T-helper 1 cell treated with Interleukin-12 subunit alpha and Interleukin-12 subunit beta and Interleukin-4 antibody, amounts not matched to agents 30 μg/mL and 1 μg/mL, for 36 hours (primary cell): ENCODE measurements around the gene CCNL2.
"Not testable (repeated sequence)": the region's sequence is repeated elsewhere in the genome, so short reads cannot be mapped to it uniquely, and the experiment has no call there.

Source experiments
- H3K27ac Mint-ChIP-seq: one replicate; pipeline ENCODE4 v1.8.0; 2021; ENCODE audit warnings: mild to moderate bottlenecking, mixed read lengths
- H3K27me3 Mint-ChIP-seq: one replicate; pipeline ENCODE4 v1.8.0; 2021; ENCODE audit warnings: low read depth, mixed read lengths
- H3K36me3 Mint-ChIP-seq: one replicate; pipeline ENCODE4 v1.8.0; 2021; ENCODE audit warnings: low read depth, mixed read lengths
- H3K4me1 Mint-ChIP-seq: one replicate; pipeline ENCODE4 v1.8.0; 2021; ENCODE audit warnings: low read depth, mixed read lengths
- H3K4me3 Mint-ChIP-seq: one replicate; pipeline ENCODE4 v1.8.0; 2021; ENCODE audit warnings: mild to moderate bottlenecking, moderate library complexity, mixed read lengths
- H3K9me3 Mint-ChIP-seq: one replicate; pipeline ENCODE4 v1.8.0; 2021; ENCODE audit warnings: mixed read lengths

CCNL2 gene

DNA sequence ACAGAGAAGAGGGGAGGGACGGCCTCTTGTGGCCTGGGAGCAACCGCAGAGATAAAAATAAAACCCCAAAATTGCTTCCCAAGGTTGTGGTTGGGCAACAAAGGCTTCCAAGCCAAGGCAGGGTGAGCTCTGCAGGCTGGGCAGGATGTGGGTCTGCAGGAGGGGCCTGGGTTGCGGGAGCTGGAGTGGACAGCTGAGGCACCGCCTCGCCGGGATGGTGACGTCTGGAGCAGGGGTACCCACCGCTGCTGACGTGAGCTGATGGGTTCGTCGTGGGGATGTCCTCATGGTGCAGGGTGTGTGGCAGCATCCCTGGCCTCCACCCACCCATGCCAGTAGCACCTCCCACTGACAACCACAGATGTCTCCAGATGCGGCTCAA lies 27.8 kb downstream of the CCNL2 start:
- Mint-ChIP-seq H3K27ac (peak overlapping the region; percentile 69), H3K27me3 (no peaks in the 10 kb centered on the region), H3K36me3 (peaks cover 4% of the 10 kb centered on the region), H3K4me1 (peaks cover 7% of the 10 kb centered on the region), H3K4me3 (peak overlapping the region; percentile 35), H3K9me3 (no peaks in the 10 kb centered on the region)

DNA sequence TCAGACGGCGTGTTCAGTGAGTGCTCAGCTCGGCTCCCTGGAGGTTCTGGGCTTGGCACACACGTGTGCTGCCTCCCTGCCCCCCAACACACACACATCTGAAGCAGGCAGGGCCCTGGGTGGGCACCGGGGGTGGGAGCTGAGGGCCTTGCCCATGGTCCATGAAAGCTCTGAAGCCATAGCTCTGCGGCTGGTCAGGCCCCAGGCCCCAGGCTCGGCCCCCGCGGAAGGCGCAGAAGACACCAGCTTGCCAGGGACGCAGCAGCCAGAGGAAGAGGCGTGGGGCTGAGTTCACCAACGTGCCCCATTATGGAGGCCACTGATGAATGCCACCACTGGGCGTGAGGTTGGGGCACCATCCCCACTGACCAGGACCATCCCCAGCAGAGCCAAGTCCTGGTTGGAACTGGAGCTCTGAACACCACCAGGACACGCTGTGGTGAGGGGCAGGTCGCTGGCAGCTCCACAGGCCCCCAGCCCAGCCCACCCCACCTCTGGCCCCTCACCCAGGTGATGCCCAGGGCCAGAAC lies 28.3 kb downstream of the CCNL2 start:
- Mint-ChIP-seq H3K36me3 (peaks cover 4% of the 10 kb centered on the region), H3K27ac (peak overlapping the region; percentile 69), H3K27me3 (no peaks in the 10 kb centered on the region), H3K4me1 (peaks cover 7% of the 10 kb centered on the region), H3K9me3 (no peaks in the 10 kb centered on the region), H3K4me3 (peak overlapping the region; percentile 35)

DNA sequence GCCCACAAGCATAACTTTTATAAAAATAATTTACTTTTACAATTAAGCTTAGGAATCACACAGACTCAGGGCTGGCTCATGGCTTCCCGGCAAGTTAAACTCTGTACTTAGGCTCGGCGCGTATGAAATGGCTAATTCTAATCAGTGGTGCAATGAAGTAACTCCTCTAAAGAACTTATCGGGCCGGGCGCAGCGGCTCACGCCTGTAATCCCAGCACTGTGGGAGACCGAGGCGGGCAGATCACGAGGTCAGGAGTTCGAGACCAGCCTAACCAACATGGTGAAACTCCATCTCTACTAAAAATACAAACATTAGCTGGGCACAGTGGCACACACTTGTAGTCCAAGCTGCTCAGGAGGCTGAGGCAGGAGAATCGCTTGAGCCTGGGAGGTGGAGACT lies 29.0 kb downstream of the CCNL2 start:
- not testable (repeated sequence) for H3K27me3 Mint-ChIP-seq, H3K9me3 Mint-ChIP-seq, H3K27ac Mint-ChIP-seq, H3K36me3 Mint-ChIP-seq, H3K4me1 Mint-ChIP-seq
- peak overlapping the region; percentile 39 for H3K4me3 Mint-ChIP-seq

DNA sequence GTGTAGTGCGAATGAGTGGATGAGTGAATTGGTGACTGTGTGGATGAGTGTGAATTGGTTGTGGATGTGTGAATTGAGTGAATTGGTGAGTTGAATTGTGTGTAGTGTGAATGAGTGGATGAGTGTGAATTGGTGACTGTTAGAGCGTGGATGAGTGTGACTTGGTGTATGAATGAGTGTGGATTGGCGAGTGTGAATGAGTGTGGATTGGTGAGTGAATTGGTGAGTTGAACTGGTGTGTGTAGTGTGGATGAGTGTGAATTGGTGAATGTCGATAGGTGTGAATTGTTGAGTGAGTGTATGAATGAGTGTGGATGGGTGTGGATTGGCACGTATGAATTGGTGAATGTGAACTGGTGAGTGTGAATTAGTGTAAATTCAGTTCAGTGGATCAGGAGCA lies 31.8 kb downstream of the CCNL2 start:
- Mint-ChIP-seq H3K36me3 (no peaks in the 10 kb centered on the region), H3K4me3 (no peak overlapping the region)

DNA sequence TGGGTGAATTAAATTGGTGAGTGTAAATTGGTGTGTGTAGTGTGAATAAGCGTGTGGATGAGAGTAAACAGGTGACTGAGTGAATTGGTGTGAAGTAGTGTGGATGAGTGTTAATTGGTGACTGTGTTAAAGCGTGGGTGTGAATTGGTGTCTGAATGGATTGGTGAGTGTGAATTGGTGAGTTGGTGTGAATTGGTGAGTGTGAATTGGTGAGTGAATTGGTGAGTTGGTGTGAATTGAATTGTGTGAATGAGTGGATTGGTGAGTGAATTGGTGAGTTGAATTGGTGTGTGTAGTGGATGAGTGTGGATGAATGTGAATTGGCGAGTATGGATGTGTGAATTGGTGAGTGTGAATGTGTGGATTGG lies 32.5 kb downstream of the CCNL2 start:
- H3K36me3 Mint-ChIP-seq: no peaks in the 10 kb centered on the region
- no peak overlapping the region for H3K4me3 Mint-ChIP-seq
- no peaks in the 10 kb centered on the region for H3K9me3 Mint-ChIP-seq
- H3K4me1 Mint-ChIP-seq: peaks cover 3% of the 10 kb centered on the region
- no peak overlapping the region for H3K27ac Mint-ChIP-seq
- peaks cover 5% of the 10 kb centered on the region for H3K27me3 Mint-ChIP-seq

More for the DNA sequence above, 31.8 kb downstream of the CCNL2 start:
- peaks cover 5% of the 10 kb centered on the region for H3K4me1 Mint-ChIP-seq
- no peak overlapping the region for H3K27ac Mint-ChIP-seq
- H3K27me3 Mint-ChIP-seq: no peaks in the 10 kb centered on the region
- H3K9me3 Mint-ChIP-seq: no peaks in the 10 kb centered on the region

DNA sequence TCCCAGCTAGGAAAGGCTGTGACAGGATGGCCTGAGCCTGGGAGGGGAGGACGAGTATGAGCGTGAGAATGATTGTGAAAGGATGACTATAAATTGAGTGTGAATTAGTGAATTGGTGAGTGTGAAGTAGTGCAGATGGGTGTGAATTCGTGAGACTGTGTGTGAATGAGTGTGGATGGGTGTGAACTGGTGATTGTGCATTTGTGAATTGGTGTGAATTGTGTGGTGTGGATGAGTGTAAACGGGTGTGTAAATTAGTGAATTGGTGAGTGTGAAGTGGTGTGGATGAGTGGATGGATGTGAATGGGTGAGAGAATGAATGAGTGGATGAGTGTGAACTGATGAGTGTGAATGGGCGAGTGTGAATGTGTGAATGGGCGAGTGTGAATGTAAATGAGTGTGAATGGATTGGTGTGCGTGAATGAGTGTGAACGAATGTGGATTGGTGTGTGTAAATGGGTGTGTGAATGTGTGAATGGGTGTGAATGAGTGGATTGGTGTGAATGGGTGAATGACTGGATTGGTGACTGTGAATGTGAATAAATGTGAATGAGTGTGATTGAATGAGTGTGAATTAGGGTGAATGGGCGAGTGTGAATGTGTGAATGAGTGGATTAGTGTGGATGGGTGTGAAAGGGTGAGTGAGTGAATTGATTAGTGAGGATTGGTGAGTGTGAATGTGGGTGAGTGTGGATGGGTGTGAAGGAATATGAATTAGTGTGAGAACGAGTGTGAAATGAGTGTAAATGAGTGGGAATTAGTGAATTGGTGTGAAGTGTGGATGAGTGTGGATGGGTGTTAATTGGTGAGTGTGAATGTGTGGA lies 33.0 kb downstream of the CCNL2 start:
- Mint-ChIP-seq H3K27ac (no peak overlapping the region), H3K4me1 (no peaks in the 10 kb centered on the region), H3K36me3 (no peaks in the 10 kb centered on the region), H3K27me3 (peaks cover 5% of the 10 kb centered on the region), H3K4me3 (no peak overlapping the region), H3K9me3 (no peaks in the 10 kb centered on the region)

DNA sequence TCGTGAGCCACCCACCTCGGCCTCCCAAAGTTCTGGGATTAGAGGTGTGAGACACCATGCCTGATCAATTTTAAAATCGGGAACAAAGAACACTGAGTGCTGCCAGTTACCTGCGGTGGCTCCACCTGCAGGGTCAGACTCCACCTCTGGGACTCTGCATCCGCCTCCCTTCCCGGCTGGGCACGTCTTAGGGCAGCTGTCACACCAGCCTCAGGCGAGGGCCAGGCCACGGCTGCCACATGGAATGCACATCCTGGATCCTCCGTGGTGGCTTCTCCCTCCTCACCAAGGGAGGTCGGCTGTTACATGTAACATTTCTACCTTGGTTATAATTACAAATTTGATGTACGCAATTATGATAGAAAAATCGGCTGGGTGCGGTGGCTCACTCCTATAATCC lies 34.9 kb downstream of the CCNL2 start:
- peaks cover 8% of the 10 kb centered on the region for H3K27me3 Mint-ChIP-seq
- H3K36me3 Mint-ChIP-seq: no peaks in the 10 kb centered on the region
- H3K4me1 Mint-ChIP-seq: peaks cover 4% of the 10 kb centered on the region
- no peak overlapping the region for H3K4me3 Mint-ChIP-seq
- no peaks in the 10 kb centered on the region for H3K9me3 Mint-ChIP-seq
- no peak overlapping the region for H3K27ac Mint-ChIP-seq

DNA sequence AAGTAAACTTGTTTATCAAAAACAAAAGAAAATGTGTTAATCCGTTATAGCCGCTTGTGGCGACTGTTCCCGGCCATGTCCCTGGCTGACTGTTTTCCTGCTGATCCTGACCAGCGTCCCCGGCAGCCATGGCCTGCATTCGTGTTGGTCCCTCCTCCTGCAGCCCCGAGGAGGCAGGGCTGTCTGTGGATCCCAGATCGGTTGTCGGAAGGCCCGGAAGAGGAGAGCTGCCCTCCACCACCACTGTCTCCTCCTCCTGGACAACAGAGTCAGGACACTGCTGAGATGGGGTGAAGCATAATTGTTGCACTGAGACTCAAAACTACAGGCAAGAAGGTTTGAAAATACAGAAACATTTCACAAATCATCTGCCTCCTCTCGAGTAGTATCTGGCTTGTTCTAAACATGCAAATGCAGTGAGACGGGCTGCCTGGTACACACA lies 37.1 kb downstream of the CCNL2 start:
- Mint-ChIP-seq H3K27me3 (peaks cover 10% of the 10 kb centered on the region), H3K4me1 (peaks cover 6% of the 10 kb centered on the region), H3K36me3 (no peaks in the 10 kb centered on the region), H3K27ac (no peak overlapping the region), H3K4me3 (no peak overlapping the region), H3K9me3 (no peaks in the 10 kb centered on the region)

DNA sequence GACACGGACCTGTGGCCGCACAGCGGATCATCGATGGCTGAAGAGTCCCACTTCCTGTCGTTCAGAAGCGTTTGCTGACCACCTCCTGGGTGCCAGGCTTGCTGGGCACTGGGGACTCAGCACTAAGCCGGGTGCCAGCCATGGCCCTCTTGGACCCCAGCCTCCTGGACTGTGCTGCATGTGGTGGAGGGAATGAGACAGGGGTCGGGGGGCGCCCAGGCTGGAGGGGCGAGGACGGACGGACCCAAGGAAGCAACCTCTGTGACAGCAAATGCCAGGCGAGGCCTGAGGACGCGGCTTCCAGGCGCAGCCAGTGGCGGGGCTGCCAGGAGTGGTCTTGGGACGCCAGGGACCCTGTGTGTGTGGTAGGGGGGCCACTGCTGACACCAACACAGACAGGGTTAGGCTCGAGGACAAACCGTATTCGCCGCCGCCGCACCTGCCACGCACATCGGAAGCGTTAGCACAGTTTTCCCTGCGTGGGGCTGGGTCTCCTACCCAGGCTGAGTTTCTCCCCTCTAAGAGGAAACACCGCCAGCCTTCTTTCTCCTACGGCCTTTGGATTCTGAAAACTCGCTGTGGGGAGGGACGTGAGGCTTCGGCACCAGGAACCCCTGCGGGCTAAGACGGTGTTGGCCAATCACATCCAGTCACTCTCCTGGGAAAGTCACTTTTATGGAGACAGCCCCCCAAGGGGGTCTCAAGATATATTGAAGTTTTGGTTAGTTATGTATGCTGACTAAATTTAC lies 37.7 kb downstream of the CCNL2 start:
- Mint-ChIP-seq H3K9me3 (no peaks in the 10 kb centered on the region), H3K36me3 (no peaks in the 10 kb centered on the region), H3K4me3 (no peak overlapping the region), H3K27ac (no peak overlapping the region), H3K4me1 (peaks cover 6% of the 10 kb centered on the region), H3K27me3 (peaks cover 10% of the 10 kb centered on the region)

DNA sequence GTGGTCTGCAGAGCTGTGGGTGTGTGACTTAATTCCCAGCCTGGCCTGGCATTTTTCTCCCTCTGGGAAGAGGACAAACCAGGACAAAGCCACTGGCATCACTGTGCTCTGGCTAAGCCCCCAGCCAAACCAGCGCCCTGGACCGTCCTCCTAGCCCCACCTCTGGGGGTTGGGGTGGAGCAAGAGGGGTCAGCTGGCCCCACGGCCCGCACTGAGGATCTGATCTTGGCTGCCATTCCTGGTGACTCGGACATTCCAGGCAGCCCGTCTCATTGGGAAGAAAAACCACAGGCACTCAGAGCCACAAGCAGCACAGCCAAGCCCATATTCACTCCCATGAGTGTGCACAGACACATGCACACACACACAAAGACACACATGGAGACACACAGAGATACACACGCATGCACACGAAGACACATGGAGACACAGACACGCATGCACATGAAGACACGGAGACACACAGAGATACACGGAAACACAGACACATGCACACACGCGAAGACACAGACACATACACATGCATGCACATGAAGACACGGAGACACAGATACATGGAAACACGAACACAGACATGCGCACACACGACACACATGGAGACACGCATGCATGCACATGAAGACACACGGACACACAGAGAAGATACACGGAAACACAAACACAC lies 38.5 kb downstream of the CCNL2 start:
- Mint-ChIP-seq H3K4me3 (no peak overlapping the region), H3K27me3 (peaks cover 10% of the 10 kb centered on the region), H3K36me3 (no peaks in the 10 kb centered on the region), H3K27ac (no peak overlapping the region), H3K4me1 (peaks cover 6% of the 10 kb centered on the region), H3K9me3 (no peaks in the 10 kb centered on the region)

DNA sequence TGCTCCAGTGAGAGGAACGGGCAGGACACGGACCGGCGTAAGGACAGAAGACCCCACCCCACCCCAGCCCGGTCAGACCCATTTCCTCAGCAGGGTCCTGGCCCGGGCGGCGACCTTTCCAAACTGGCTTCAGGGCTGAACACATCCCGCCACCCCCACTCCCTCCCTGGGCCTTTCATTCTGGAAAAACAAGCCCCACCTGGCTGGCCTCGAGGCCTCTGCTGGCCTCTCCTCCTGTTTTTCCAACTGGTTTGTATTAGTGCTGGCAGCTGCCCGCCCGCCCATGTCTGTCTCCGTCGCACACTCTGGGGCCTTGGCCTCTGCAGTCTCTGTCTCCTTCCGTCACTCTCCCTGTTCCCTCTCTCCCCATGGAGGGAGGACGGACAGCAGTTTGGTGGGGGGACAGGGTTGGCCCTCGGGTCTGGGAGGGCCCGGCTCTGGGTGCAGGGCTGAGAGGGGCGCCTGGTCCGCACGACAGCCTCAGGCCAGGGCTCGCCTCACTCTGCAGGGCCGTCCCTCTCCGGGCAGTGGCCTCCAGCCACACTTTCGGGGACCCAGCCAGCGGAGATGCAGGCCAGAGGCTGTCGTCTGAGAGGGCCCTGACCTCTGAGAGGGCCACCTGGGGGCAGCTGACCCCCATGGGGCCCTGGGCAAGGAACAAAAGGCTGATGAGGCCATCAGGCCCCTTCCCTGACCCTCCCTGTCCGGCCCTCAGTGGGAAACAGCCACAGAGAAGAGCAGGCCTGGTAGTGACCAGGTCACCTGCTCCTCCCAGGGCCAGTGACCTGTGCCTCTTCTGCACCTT lies 39.3 kb downstream of the CCNL2 start:
- peak overlapping the region; percentile 15 for H3K27ac Mint-ChIP-seq
- no peak overlapping the region for H3K4me3 Mint-ChIP-seq
- no peaks in the 10 kb centered on the region for H3K9me3 Mint-ChIP-seq
- no peaks in the 10 kb centered on the region for H3K36me3 Mint-ChIP-seq
- peaks cover 6% of the 10 kb centered on the region for H3K4me1 Mint-ChIP-seq
- peaks cover 10% of the 10 kb centered on the region for H3K27me3 Mint-ChIP-seq

DNA sequence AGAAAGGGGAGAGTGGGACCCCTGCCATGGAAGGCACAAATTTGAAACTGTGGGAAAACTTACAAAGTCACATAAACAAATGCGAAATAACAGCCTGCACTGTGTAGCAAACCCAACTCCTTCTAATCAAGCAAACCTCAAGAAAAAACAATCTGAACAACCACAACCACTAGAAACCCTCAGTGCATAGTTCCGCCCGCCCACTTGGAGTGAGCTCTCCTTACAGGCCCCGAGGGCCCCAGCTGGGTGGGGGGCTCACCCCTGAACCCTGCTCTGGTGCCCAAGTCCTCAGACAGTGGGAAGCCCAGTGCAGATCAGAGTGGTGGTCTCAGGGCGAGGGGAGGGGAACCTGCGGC lies 39.8 kb downstream of the CCNL2 start:
- no peak overlapping the region for H3K27ac Mint-ChIP-seq
- peaks cover 12% of the 10 kb centered on the region for H3K27me3 Mint-ChIP-seq
- no peaks in the 10 kb centered on the region for H3K36me3 Mint-ChIP-seq
- no peak overlapping the region for H3K4me3 Mint-ChIP-seq
- peaks cover 6% of the 10 kb centered on the region for H3K4me1 Mint-ChIP-seq
- no peaks in the 10 kb centered on the region for H3K9me3 Mint-ChIP-seq

DNA sequence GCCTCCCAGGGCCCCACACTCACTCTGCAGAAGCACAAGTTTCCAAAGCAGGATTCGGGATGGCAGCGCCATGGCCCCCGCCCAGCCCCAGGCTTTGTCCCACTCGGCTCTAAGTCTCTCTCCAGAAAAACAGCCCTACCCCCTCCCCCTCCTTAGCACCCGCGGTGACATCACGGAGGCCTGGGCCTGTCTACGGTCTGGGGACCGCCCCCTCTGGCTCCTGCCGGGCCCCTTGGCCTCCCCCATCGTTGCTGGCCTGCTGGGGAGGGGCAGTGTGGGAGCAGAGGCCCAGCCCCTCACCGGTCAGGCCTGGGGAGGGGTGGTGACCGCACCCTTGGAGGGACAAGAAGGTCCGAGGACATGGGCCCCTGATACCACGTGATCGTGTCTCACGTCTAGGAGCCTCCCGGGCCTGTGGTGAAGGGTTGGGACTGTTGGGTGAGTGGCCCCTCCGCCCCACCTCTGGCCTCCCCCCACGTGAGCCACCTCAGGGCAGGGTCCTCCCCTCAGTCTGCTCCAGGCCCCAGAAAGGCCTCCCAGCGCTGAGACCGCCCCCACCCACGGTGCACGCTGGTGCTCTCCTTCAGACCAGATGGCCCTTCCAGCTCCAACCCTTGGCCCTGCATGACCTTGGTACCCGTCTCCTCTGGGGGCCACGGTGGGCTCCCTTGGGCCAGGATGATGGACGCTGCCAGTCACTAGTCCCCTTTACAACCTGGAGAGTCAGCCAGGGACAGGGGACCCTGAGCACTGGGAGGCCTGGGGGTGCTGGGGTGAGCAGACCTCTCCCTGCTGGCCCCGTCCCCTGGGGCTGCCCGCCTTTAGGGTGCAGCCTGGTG lies 40.5 kb downstream of the CCNL2 start, which contains the start of gene MXRA8:
TSS of gene MXRA8 (minus strand) at position 123 of the 839 bp plus-strand sequence. CDS start at position 72, 51 bp downstream.
- peaks cover 6% of the 10 kb centered on the region for H3K4me1 Mint-ChIP-seq
- H3K36me3 Mint-ChIP-seq: no peaks in the 10 kb centered on the region
- no peaks in the 10 kb centered on the region for H3K9me3 Mint-ChIP-seq
- H3K27me3 Mint-ChIP-seq: peaks cover 18% of the 10 kb centered on the region
- H3K4me3 Mint-ChIP-seq: no peak within 1 kb of the TSS
- H3K27ac Mint-ChIP-seq: no peak within 1 kb of the TSS
